HepG2 (cell line): Measurements from ENCODE around the gene FSIP1. TPM values are rescaled to one million over a fixed set of nuclear protein-coding genes. Genes with fewer than 3 reads are reported as not detected.

ENCODE experiments used
- ATAC-seq: fragments of 200-7000 bp; cut with Tn5 transposase; 3 replicates; pipeline ENCODE4 v1.9.1; 2020; ENCODE audit warnings: mild to moderate bottlenecking, moderate library complexity
- BruUV-seq: library from RNA; stranded (reverse); fragments of 400-500 nt; replicated peaks from 2 replicates; lab custom pipeline; 2021; lab: Mats Ljungman, UMichigan
- CTCF ChIA-PET: fragments of 300-600 bp; formaldehyde crosslinking; extraction: SDS; loops from one replicate; lab custom pipeline; 2021; ENCODE audit warnings: low total read pairs, inconsistent platforms, low intra/inter-chr PET ratio; lab: Yijun Ruan, JAX
- POLR2A ChIA-PET: fragments of 350-600 bp; sonication (Branson Sonifier 250); formaldehyde crosslinking; loops from one replicate; lab custom pipeline; 2020; ENCODE audit warnings: antibody characterized with exemption, inconsistent platforms; lab: Yijun Ruan, JAX
- DNase-seq: peaks from one replicate; pipeline ENCODE4 v3.0.0-alpha.2; 2015; ENCODE audit warnings: low spot score
- FAIRE-seq: peaks from 3 replicates; lab custom pipeline; 2011; peaks lifted over from hg19 to GRCh38; lab: Jason Lieb, UNC
- H2AFZ ChIP-seq: one replicate; pipeline ENCODE4 v1.6.1; 2011; ENCODE audit warnings: low read length, inconsistent platforms
- H3K27ac ChIP-seq: fragments of 300-600 bp; 3 replicates; pipeline ENCODE4 v1.8.0; 2011; ENCODE audit warnings: mixed run types, mild to moderate bottlenecking, mixed read lengths, low read length, inconsistent platforms; ENCODE audit not compliant: insufficient read depth; ENCODE audit errors: extremely low read length
- H3K27me3 ChIP-seq, 2 experiments: fragments of 200-600 bp in 1 of 2; 2 replicates in 1 of 2; 3 replicates in 1 of 2; pipeline versions ENCODE4 v1.6.0 to v1.8.0; 2011; ENCODE audit warnings: low read length in 2 of 2, mild to moderate bottlenecking in 2 of 2, moderate library complexity in 2 of 2, inconsistent platforms in 1 of 2; ENCODE audit not compliant: insufficient read depth in 2 of 2, control insufficient read depth in 1 of 2
- H3K36me3 ChIP-seq, 2 experiments: fragments of 200-600 bp in 1 of 2; replicated peaks in 1 of 2; 2 replicates in 1 of 2; 3 replicates in 1 of 2; pipeline versions ENCODE4 v1.5.1 to v1.8.0; 2011; ENCODE audit warnings: low read length in 2 of 2, inconsistent platforms in 1 of 2; ENCODE audit not compliant: insufficient read depth in 2 of 2, control insufficient read depth in 1 of 2
- H3K4me1 ChIP-seq: 2 replicates; pipeline ENCODE4 v1.5.1; 2012; ENCODE audit warnings: low read length, inconsistent platforms; ENCODE audit not compliant: insufficient read depth
- H3K4me2 ChIP-seq: 2 replicates; pipeline ENCODE4 v1.6.0; 2011; ENCODE audit warnings: low read depth, low read length, inconsistent platforms
- H3K4me3 ChIP-seq, 3 experiments: fragments of 200-600 bp in 1 of 3; sonication (generic), shearing (Covaris generic) in 1 of 3; replicated peaks in 1 of 3; 2 replicates each; pipeline ENCODE4 v1.5.1; 2011 to 2016; ENCODE audit warnings: low read length in 3 of 3, inconsistent platforms in 2 of 3, low read depth in 2 of 3, mild to moderate bottlenecking in 2 of 3, control low read depth in 1 of 3, mixed read lengths in 1 of 3; ENCODE audit not compliant: insufficient read depth in 1 of 3
- H3K79me2 ChIP-seq: one replicate; pipeline ENCODE4 v1.6.1; 2011; ENCODE audit warnings: low read length, inconsistent platforms; ENCODE audit not compliant: insufficient read depth
- H3K9ac ChIP-seq: 2 replicates; pipeline ENCODE4 v1.6.0; 2011; ENCODE audit warnings: mild to moderate bottlenecking, low read depth, low read length, inconsistent platforms; ENCODE audit not compliant: insufficient read depth
- H3K9me3 ChIP-seq: 2 replicates; pipeline ENCODE4 v1.5.1; 2012; ENCODE audit warnings: mild to moderate bottlenecking, low read length
- H4K20me1 ChIP-seq: 2 replicates; pipeline ENCODE4 v1.6.0; 2011; ENCODE audit warnings: inconsistent platforms, mild to moderate bottlenecking, low read length, moderate library complexity; ENCODE audit not compliant: insufficient read depth
- CHCHD3 ChIP-seq: sonication (generic); formaldehyde crosslinking; IDR thresholded peaks from 2 replicates; pipeline ENCODE4 v1.8.0; 2022; ENCODE audit warnings: mild to moderate bottlenecking, missing genetic modification reagents, moderate library complexity
- CREM ChIP-seq, 2 experiments: sonication (generic) in 1 of 2; formaldehyde crosslinking in 1 of 2; IDR thresholded peaks; 2 replicates each; pipeline versions ENCODE4 v1.4.0 to v1.6.1; 2016 to 2020; ENCODE audit warnings: antibody characterized with exemption in 1 of 2, mild to moderate bottlenecking in 1 of 2, missing genetic modification reagents in 1 of 2
- SSRP1 ChIP-seq: IDR thresholded peaks from 2 replicates; pipeline ENCODE4 v1.6.1; 2016; ENCODE audit warnings: control low read depth
- ZNF569 ChIP-seq: sonication (generic); formaldehyde crosslinking; IDR thresholded peaks from 2 replicates; pipeline ENCODE4 v1.5.0; 2020; ENCODE audit warnings: mild to moderate bottlenecking, missing genetic modification reagents, moderate library complexity, borderline replicate concordance
- ZNF749 ChIP-seq: sonication (generic); formaldehyde crosslinking; IDR thresholded peaks from 2 replicates; pipeline ENCODE4 v1.8.0; 2022; ENCODE audit warnings: mild to moderate bottlenecking, missing genetic modification reagents, moderate library complexity, borderline replicate concordance
- WGBS: methylation state at CpG from one replicate; pipeline ENCODE4 v1.1.6; 2017; ENCODE audit warnings: low lambda C conversion rate; 5-methylcytosine and 5-hydroxymethylcytosine counted together
- in situ Hi-C: cut with HindIII; loops from 2 replicates; pipeline ENCODE4 v1.10.0; 2017; ENCODE audit warnings: low pct_unique_long_range_greater_than_20kb; ENCODE audit not compliant: extremely low pct_ligation_motif_present
- intact Hi-C: fragments of 100-400 bp; cut with micrococcal nuclease; formaldehyde crosslinking; loops from one replicate; pipeline ENCODE4 v1.10.0; 2022; ENCODE audit not compliant: unreplicated experiment
- polyA plus RNA-seq, 8 experiments: library from polyadenylated mRNA; depleted of rRNA in 3 of 8; stranded (reverse) in 7 of 8; unstranded in 1 of 8; fragments of >200 nt; fragmentation: Illumina TruSeq in 4 of 8; extraction: Trizol in 4 of 8; gene quantifications; 2 replicates each; pipeline versions ENCODE4 v1.2.1 to v1.2.3, GENCODE V29; 2011 to 2016; ENCODE audit warnings: low read depth in 4 of 8, missing spikeins in 1 of 8, mixed read lengths in 1 of 8; ENCODE audit not compliant: insufficient read depth in 1 of 8
- total RNA-seq, 5 experiments: library from RNA; depleted of rRNA; stranded (reverse); fragments of >200 nt; fragmentation: Illumina TruSeq; extraction: Trizol; gene quantifications; 2 replicates each; pipeline ENCODE4 v1.2.3, GENCODE V29; 2016; ENCODE audit warnings: low read depth in 1 of 5

FSIP1 gene
- total and polyA plus RNA-seq, 2 of the 13 experiments (the other 11 are each of a cell fraction or from before 2014, with no cell fraction given) = 0.18 TPM; not detected in 1

- ATAC-seq (no peak), FAIRE-seq (no peak), DNase-seq (no peak)
- no peaks in the 10 kb centered on the region for H3K27me3 ChIP-seq
- TF ChIP-seq ZNF749 (CRISPR knock-in tag) = no peak
- no peak for TF ChIP-seq ZNF569 (CRISPR knock-in tag)
- TF ChIP-seq CREM (IDR thresholded peaks at IDR 0.05) = no peak
- no peak for TF ChIP-seq CREM (CRISPR knock-in tag; IDR thresholded peaks at IDR 0.05)
- TF ChIP-seq CHCHD3 (CRISPR knock-in tag) = no peak
- no peak for TF ChIP-seq SSRP1 (CRISPR knock-in tag)
- no peaks in the 10 kb centered on the region for H3K79me2 ChIP-seq
- ChIA-PET POLR2A (no interaction called here), CTCF (no interaction called here)
- no peak overlapping the region for H3K27ac ChIP-seq
- no peaks in the 10 kb centered on the region for H3K36me3 ChIP-seq
- no peak overlapping the region for H3K9ac ChIP-seq
- H3K4me1 ChIP-seq = no peaks in the 10 kb centered on the region
- in situ Hi-C loops (no loop called here), intact Hi-C loops (no loop called here)
- H3K4me2 ChIP-seq = no peak overlapping the region
- H4K20me1 ChIP-seq = no peaks in the 10 kb centered on the region
- 23% methylated on average over 2 of the region's 2 CpGs for WGBS
- H3K4me3 ChIP-seq = no peak overlapping the region
- BruUV-seq = no TSS peak
- H2AFZ ChIP-seq = no peak overlapping the region
- no peaks in the 10 kb centered on the region for H3K9me3 ChIP-seq
Observed at GRCh38 chr15:39551476-39551875, 231.2 kb downstream of the FSIP1 start.

Other genes starting within 250 kb of the FSIP1 start
- 35.6 and 67.1 TPM in 2 replicates for gene THBS1, start 201.8 kb downstream of the FSIP1 start, total RNA-seq (2016; rRNA removed; fragmentation: Illumina TruSeq; extraction: Trizol)
- 54.7 and 64.6 TPM in 2 replicates for gene THBS1, start 201.8 kb downstream of the FSIP1 start, polyA plus RNA-seq (2011; rRNA removed)
- gene GPR176, start 137.4 kb upstream of the FSIP1 start, total RNA-seq (2016; rRNA removed; fragmentation: Illumina TruSeq; extraction: Trizol) = 0.15 and 0.20 TPM in 2 replicates
- 0.11 and 0.17 TPM in 2 replicates for gene GPR176, start 137.4 kb upstream of the FSIP1 start, polyA plus RNA-seq (2011; rRNA removed)
- gene EIF2AK4, start 151.3 kb upstream of the FSIP1 start, total RNA-seq (2016; rRNA removed; fragmentation: Illumina TruSeq; extraction: Trizol) = 58.9 and 87.3 TPM in 2 replicates
- 52.0 and 62.3 TPM in 2 replicates for gene EIF2AK4, start 151.3 kb upstream of the FSIP1 start, polyA plus RNA-seq (2011; rRNA removed)